Body of pancreas (tissue), 4 donors: ENCODE results near the gene SLC39A13. TPM values are rescaled to one million over a fixed set of nuclear protein-coding genes. Genes with fewer than 3 reads are reported as not detected.

Source experiments
- ATAC-seq: fragments of 150-250 bp; one replicate; pipeline ENCODE4 v1.9.1; 2016
- DNase-seq, 4 donors: peaks; one replicate each; pipeline ENCODE4 v3.0.0-alpha.2; 2019
- H3K27ac ChIP-seq, 4 donors: fragments of 200-600 bp; sonication (generic); 1 replicate in 3 of 4; 2 replicates in 1 of 4; pipeline versions ENCODE4 v1.5.1 to v1.6.1; 2016 to 2019; ENCODE audit warnings: mild to moderate bottlenecking in 1 of 4, mixed read lengths in 1 of 4, moderate library complexity in 1 of 4
- H3K27me3 ChIP-seq, 2 donors: fragments of 200-600 bp; sonication (generic); one replicate each; pipeline ENCODE4 v1.6.0; 2016; ENCODE audit warnings: mild to moderate bottlenecking in 1 of 2
- H3K36me3 ChIP-seq, 2 donors: fragments of 200-600 bp; sonication (generic); replicated peaks in 1 of 2; 2 replicates each; pipeline ENCODE4 v1.5.1; 2016; ENCODE audit warnings: low read depth in 2 of 2; ENCODE audit not compliant: insufficient read depth in 1 of 2
- H3K4me1 ChIP-seq: fragments of 200-600 bp; sonication (generic); one replicate; pipeline ENCODE4 v1.6.0; 2016
- H3K4me3 ChIP-seq, 2 donors: fragments of 200-600 bp; sonication (generic); 1 replicate in 1 of 2; 2 replicates in 1 of 2; pipeline ENCODE4 v1.5.1; 2016 to 2019
- H3K9me3 ChIP-seq, 3 donors: fragments of 200-600 bp; sonication (generic); 1 replicate in 2 of 3; 2 replicates in 1 of 3; pipeline ENCODE4 v1.5.1; 2016
- CTCF ChIP-seq, 7 experiments: fragments of 450-650 bp in 4 of 7; fragments of 200-600 bp in 3 of 7; sonication (generic) in 3 of 7; IDR thresholded peaks; one replicate each; pipeline ENCODE4 v1.5.1; 2016 to 2019; ENCODE audit warnings: antibody characterized with exemption in 7 of 7
- POLR2A ChIP-seq, 3 donors: fragments of 450-650 bp; IDR thresholded peaks; one replicate each; pipeline ENCODE4 v1.6.1; 2016; ENCODE audit warnings: antibody characterized with exemption in 3 of 3, mild to moderate bottlenecking in 2 of 3
- WGBS, 2 donors: methylation state at CpG; one replicate each; pipeline ENCODE4 v1.1.5; 2017; 5-methylcytosine and 5-hydroxymethylcytosine counted together
- intact Hi-C: fragments of 100-400 bp; cut with DNase I; formaldehyde crosslinking; loops from one replicate; pipeline ENCODE4 v1.15.1; 2023
- total RNA-seq, 2 donors: library from RNA; depleted of rRNA; stranded (reverse); fragments of >200 nt; gene quantifications; one replicate each; pipeline ENCODE4 v1.1.0, GENCODE V29; 2016

SLC39A13 gene
- total RNA-seq, 2 donors from 2014 or later = 54.7 TPM

- H3K27ac ChIP-seq = peak overlapping the region in 1 of 4 donors; percentile 43
- no peaks in the 10 kb centered on the region for H3K36me3 ChIP-seq
- intact Hi-C loops = no loop called here
- no peaks in the 10 kb centered on the region for H3K4me1 ChIP-seq
- no peak for TF ChIP-seq POLR2A (IDR thresholded peaks at IDR 0.05)
- no peak for TF ChIP-seq CTCF (IDR thresholded peaks at IDR 0.05)
- H3K27me3 ChIP-seq = no peaks in the 10 kb centered on the region
- WGBS, 2 donors = 75 to 82% methylated on average over 14 to 28 of the region's 28 CpGs
- H3K4me3 ChIP-seq = no peak overlapping the region
- no peak for ATAC-seq
- no peaks in the 10 kb centered on the region for H3K9me3 ChIP-seq
- DNase-seq = no peak
These were observed 19.5 kb upstream of the SLC39A13 start for GRCh38 chr11:47388697-47389576.

GRCh38 chr11:47389577-47390421 lies 18.6 kb upstream of the SLC39A13 start:
- ATAC-seq (no peak), DNase-seq (no peak)
- intact Hi-C loops = no loop called here
- Histone ChIP-seq H3K4me1 (no peaks in the 10 kb centered on the region), H3K36me3 (no peaks in the 10 kb centered on the region), H3K27me3 (no peaks in the 10 kb centered on the region), H3K9me3 (no peaks in the 10 kb centered on the region), H3K4me3 (no peak overlapping the region), H3K27ac (peak overlapping the region in 1 of 4 donors; percentile 13)
- WGBS, 2 donors = 67 to 84% methylated on average over 17 of the region's 17 CpGs
- TF ChIP-seq POLR2A (IDR thresholded peaks at IDR 0.05) (no peak), CTCF (IDR thresholded peaks at IDR 0.05) (no peak)

GRCh38 chr11:47390422-47390760 lies 18.0 kb upstream of the SLC39A13 start:
- intact Hi-C loops = no loop called here
- no peak for TF ChIP-seq CTCF (IDR thresholded peaks at IDR 0.05)
- H3K9me3 ChIP-seq = no peaks in the 10 kb centered on the region
- no peak for ATAC-seq
- no peaks in the 10 kb centered on the region for H3K36me3 ChIP-seq
- H3K4me3 ChIP-seq = no peak overlapping the region
- H3K27me3 ChIP-seq = no peaks in the 10 kb centered on the region
- 86 to 91% methylated on average over 3 to 6 of the region's 6 CpGs for WGBS, 2 donors
- no peak for DNase-seq
- H3K27ac ChIP-seq = peak overlapping the region in 2 of 4 donors; percentile 30 to 83
- H3K4me1 ChIP-seq = no peaks in the 10 kb centered on the region

- Histone ChIP-seq H3K4me3 (no peak overlapping the region), H3K9me3 (no peaks in the 10 kb centered on the region), H3K27me3 (no peaks in the 10 kb centered on the region), H3K4me1 (no peaks in the 10 kb centered on the region), H3K36me3 (no peaks in the 10 kb centered on the region), H3K27ac (peak overlapping the region in 2 of 4 donors; percentile 30 to 83)
- ATAC-seq (no peak), DNase-seq (peak in 1 of 4 donors; percentile 69)
- TF ChIP-seq CTCF (IDR thresholded peaks at IDR 0.05) = no peak
- TF ChIP-seq POLR2A (IDR thresholded peaks at IDR 0.05) = peak in 1 of 3 donors; percentile 17
- 73 to 85% methylated on average over 8 to 11 of the region's 11 CpGs for WGBS, 2 donors
- intact Hi-C loops = no loop called here
These were observed 17.3 kb upstream of the SLC39A13 start for GRCh38 chr11:47391077-47391583.
